Left lung (tissue), 10 donors: Measurements from ENCODE around the gene C1QC. TPM values are rescaled to one million over a fixed set of nuclear protein-coding genes. Genes with fewer than 3 reads are reported as not detected.

Experiments used
- ATAC-seq: fragments of 200-7000 bp; cut with Tn5 transposase; one replicate; pipeline ENCODE4 v1.9.1; 2020; ENCODE audit warnings: moderate library complexity
- DNase-seq, 4 donors: peaks; one replicate each; pipeline ENCODE4 v3.0.0-alpha.2; 2013 to 2020
- H3K27ac ChIP-seq, 2 donors: fragments of 200-600 bp; sonication (generic) in 1 of 2; one replicate each; pipeline versions ENCODE4 v1.5.0 to v1.8.0; 2020 to 2021
- H3K27me3 ChIP-seq, 2 donors: fragments of 200-600 bp; sonication (generic) in 1 of 2; one replicate each; pipeline versions ENCODE4 v1.5.0 to v1.8.0; 2020 to 2021
- H3K36me3 ChIP-seq, 2 donors: fragments of 200-600 bp; sonication (generic) in 1 of 2; one replicate each; pipeline versions ENCODE4 v1.5.0 to v1.8.0; 2020 to 2021
- H3K4me1 ChIP-seq, 2 donors: fragments of 200-600 bp; one replicate each; pipeline ENCODE4 v1.8.0; 2021
- H3K4me3 ChIP-seq, 2 donors: fragments of 200-600 bp; sonication (generic) in 1 of 2; one replicate each; pipeline versions ENCODE4 v1.5.0 to v1.8.0; 2020 to 2021; ENCODE audit warnings: mild to moderate bottlenecking in 1 of 2
- H3K9me3 ChIP-seq, 2 donors: fragments of 200-600 bp; sonication (generic) in 1 of 2; one replicate each; pipeline versions ENCODE4 v1.5.0 to v1.8.0; 2020 to 2021
- CTCF ChIP-seq, 2 donors: fragments of 200-600 bp; sonication (generic) in 1 of 2; IDR thresholded peaks; one replicate each; pipeline versions ENCODE4 v1.5.0 to v1.8.0; 2021; ENCODE audit warnings: antibody characterized with exemption in 2 of 2
- intact Hi-C, 2 donors: fragments of 100-400 bp; cut with DNase I; formaldehyde crosslinking; loops; one replicate each; pipeline versions ENCODE4 v1.11.2 to v1.14.2; 2022
- polyA plus RNA-seq, 6 donors: library from polyadenylated mRNA; unstranded; fragments of 120-200 nt; gene quantifications; one replicate each; pipeline ENCODE4 v1.2.1, GENCODE V29; 2013; ENCODE audit not compliant: insufficient read length in 6 of 6
- total RNA-seq, 2 donors: library from RNA; stranded (reverse); fragmentation: NEBNext Ultra II Directional; extraction: Animal tissue kit (Norgen Biotek cat#: 25700); gene quantifications; one replicate each; pipeline ENCODE4 v1.2.1, GENCODE V29; 2021
- donor health status: DM: no; HTN: yes; CAD: no.
- donor health status: DM: no; HTN: no; CAD: no.

The C1QC gene
- total and polyA plus RNA-seq, 8 donors, result 21.3 to 577 (median 26.1) TPM

GRCh38 chr1:22602060-22602740, 41.2 kb upstream of the C1QC start:
- no peak for ATAC-seq
- H3K27me3 ChIP-seq, result peaks cover 6 to 89% of the 10 kb centered on the region in 2 donors
- intact Hi-C loops, result no loop called here
- DNase-seq, result no peak
- H3K4me1 ChIP-seq, result no peaks in the 10 kb centered on the region
- no peak overlapping the region for H3K27ac ChIP-seq
- H3K36me3 ChIP-seq, result no peaks in the 10 kb centered on the region
- H3K9me3 ChIP-seq, result no peaks in the 10 kb centered on the region
- TF ChIP-seq CTCF (IDR thresholded peaks at IDR 0.05), result no peak
- H3K4me3 ChIP-seq, result no peak overlapping the region

GRCh38 chr1:22606161-22606560, 37.3 kb upstream of the C1QC start:
- no peaks in the 10 kb centered on the region for H3K4me1 ChIP-seq
- no peak for TF ChIP-seq CTCF (IDR thresholded peaks at IDR 0.05)
- ATAC-seq (no peak), DNase-seq (no peak)
- H3K4me3 ChIP-seq, result no peak overlapping the region
- no peak overlapping the region for H3K27ac ChIP-seq
- H3K27me3 ChIP-seq, result peaks cover 6 to 94% of the 10 kb centered on the region in 2 donors
- intact Hi-C loops, result no loop called here
- H3K36me3 ChIP-seq, result no peaks in the 10 kb centered on the region
- no peaks in the 10 kb centered on the region for H3K9me3 ChIP-seq

- ATAC-seq (no peak), DNase-seq (no peak)
- Histone ChIP-seq H3K36me3 (no peaks in the 10 kb centered on the region), H3K4me1 (no peaks in the 10 kb centered on the region), H3K27ac (no peak overlapping the region), H3K4me3 (no peak overlapping the region), H3K9me3 (no peaks in the 10 kb centered on the region), H3K27me3 (peaks cover 6 to 93% of the 10 kb centered on the region in 2 donors)
- intact Hi-C loops, result no loop called here
- no peak for TF ChIP-seq CTCF (IDR thresholded peaks at IDR 0.05)
Measured at GRCh38 chr1:22607154-22607553, 36.3 kb upstream of the C1QC start.

GRCh38 chr1:22608361-22608760, 35.1 kb upstream of the C1QC start:
- H3K27me3 ChIP-seq, result peaks cover 6 to 93% of the 10 kb centered on the region in 2 donors
- intact Hi-C loops, result no loop called here

GRCh38 chr1:22609291-22609690, 34.1 kb upstream of the C1QC start:
- Histone ChIP-seq H3K36me3 (no peaks in the 10 kb centered on the region), H3K9me3 (no peaks in the 10 kb centered on the region), H3K27ac (no peak overlapping the region), H3K4me1 (no peaks in the 10 kb centered on the region), H3K27me3 (peaks cover 6 to 92% of the 10 kb centered on the region in 2 donors), H3K4me3 (no peak overlapping the region)
- DNase-seq (no peak), ATAC-seq (no peak)
- intact Hi-C loops, result no loop called here
- TF ChIP-seq CTCF (IDR thresholded peaks at IDR 0.05), result no peak

More at GRCh38 chr1:22608361-22608760, 35.1 kb upstream of the C1QC start:
- ATAC-seq, result no peak
- no peaks in the 10 kb centered on the region for H3K36me3 ChIP-seq
- H3K27ac ChIP-seq, result no peak overlapping the region
- no peaks in the 10 kb centered on the region for H3K9me3 ChIP-seq
- DNase-seq, result no peak
- H3K4me3 ChIP-seq, result no peak overlapping the region
- H3K4me1 ChIP-seq, result no peaks in the 10 kb centered on the region
- TF ChIP-seq CTCF (IDR thresholded peaks at IDR 0.05), result no peak
